Body of pancreas (tissue), 4 donors: ENCODE data around the gene GJD2.

Experiments
- CTCF ChIP-seq, 7 experiments: fragments of 450-650 bp in 4 of 7; fragments of 200-600 bp in 3 of 7; sonication (generic) in 3 of 7; IDR thresholded peaks; one replicate each; pipeline ENCODE4 v1.5.1; 2016 to 2019; ENCODE audit warnings: antibody characterized with exemption in 7 of 7
- POLR2A ChIP-seq, 3 donors: fragments of 450-650 bp; IDR thresholded peaks; one replicate each; pipeline ENCODE4 v1.6.1; 2016; ENCODE audit warnings: antibody characterized with exemption in 3 of 3, mild to moderate bottlenecking in 2 of 3

- TF ChIP-seq POLR2A (IDR thresholded peaks at IDR 0.05) (no peak), CTCF (IDR thresholded peaks at IDR 0.05) (no peak)
Observed at GRCh38 chr15:34793901-34794300, 39.1 kb upstream of the GJD2 start.
